ENCODE results near the gene OR1L1. TPM values are rescaled to one million over a fixed set of nuclear protein-coding genes. Genes with fewer than 3 reads are reported as not detected.

The OR1L1 gene
- total and polyA plus RNA-seq, 12 donors = not detected

DNA sequence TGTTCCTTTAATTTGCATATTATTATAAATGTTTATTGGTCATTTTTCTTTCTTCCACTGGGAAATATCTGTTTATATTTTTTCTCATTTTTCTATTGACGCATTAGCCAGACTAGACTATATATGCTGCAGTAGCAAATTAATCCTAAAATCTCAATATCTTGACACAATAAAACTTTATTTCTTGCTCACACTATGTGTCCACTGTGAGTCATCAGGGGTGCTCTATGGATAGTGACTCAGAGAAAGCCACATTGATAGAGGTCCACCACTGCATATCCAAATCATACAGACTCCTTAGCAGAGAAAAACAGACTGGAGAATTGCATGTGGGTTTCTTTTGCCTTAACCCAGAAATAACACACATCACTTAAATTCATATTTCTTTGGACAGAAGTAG is 34.2 kb downstream of the OR1L1 start:
- DNase-seq = no peak
- Histone ChIP-seq H3K36me3 (replicated peaks in 1 of 2) (no peaks in the 10 kb centered on the region), H3K4me1 (replicated peaks in 1 of 2) (no peaks in the 10 kb centered on the region), H3K27me3 (no peaks in the 10 kb centered on the region), H3K4me3 (no peak overlapping the region), H3K27ac (no peak overlapping the region), H3K9me3 (replicated peaks in 1 of 3) (peaks cover 0 to 12% (median 0%) of the 10 kb centered on the region in 3 donors)
- intact Hi-C loops (cut with DNase I) = no loop called here
- WGBS, 4 donors = 85 to 96% (median 90%) methylated on average over 1 of the region's 1 CpG
- TF ChIP-seq POLR2A (IDR thresholded peaks at IDR 0.05) (no peak), CTCF (IDR thresholded peaks at IDR 0.05) (no peak)

Other genes starting within 250 kb of the OR1L1 start
- gene OR1J1, start 183.8 kb upstream of the OR1L1 start, total RNA-seq = not detected
- gene OR1J1, start 183.8 kb upstream of the OR1L1 start, polyA plus RNA-seq = not detected
- gene OR1J2, start 150.9 kb upstream of the OR1L1 start, total RNA-seq = not detected
- gene OR1J2, start 150.9 kb upstream of the OR1L1 start, polyA plus RNA-seq = not detected
- gene OR1J4, start 142.6 kb upstream of the OR1L1 start, total RNA-seq = not detected
- not detected for gene OR1J4, start 142.6 kb upstream of the OR1L1 start, polyA plus RNA-seq
- not detected for gene OR1N1, start 134.4 kb upstream of the OR1L1 start, total RNA-seq
- not detected for gene OR1N1, start 134.4 kb upstream of the OR1L1 start, polyA plus RNA-seq
- gene OR1N2, start 108.6 kb upstream of the OR1L1 start, total RNA-seq = not detected
- gene OR1N2, start 108.6 kb upstream of the OR1L1 start, polyA plus RNA-seq = not detected
- gene OR1L8, start 78.3 kb upstream of the OR1L1 start, total RNA-seq = under 1 TPM in 3 of 9 donors, not detected in 6; 0.06 to 0.71 (median 0.29) TPM
- under 1 TPM in 2 of 3 donors, not detected in 1; 0.07 to 0.09 TPM for gene OR1L8, start 78.3 kb upstream of the OR1L1 start, polyA plus RNA-seq
- not detected for gene OR1Q1, start 47.0 kb upstream of the OR1L1 start, total RNA-seq
- not detected for gene OR1Q1, start 47.0 kb upstream of the OR1L1 start, polyA plus RNA-seq
- gene OR1B1, start 4.1 kb upstream of the OR1L1 start, total RNA-seq = not detected
- not detected for gene OR1B1, start 4.1 kb upstream of the OR1L1 start, polyA plus RNA-seq
- gene OR1L3, start 13.4 kb downstream of the OR1L1 start, total RNA-seq = not detected
- not detected for gene OR1L3, start 13.4 kb downstream of the OR1L1 start, polyA plus RNA-seq
- gene OR1L4, start 62.3 kb downstream of the OR1L1 start, total RNA-seq = not detected
- gene OR1L4, start 62.3 kb downstream of the OR1L1 start, polyA plus RNA-seq = not detected
- gene OR1L6, start 80.6 kb downstream of the OR1L1 start, total RNA-seq = not detected
- not detected for gene OR1L6, start 80.6 kb downstream of the OR1L1 start, polyA plus RNA-seq
- gene OR5C1, start 127.2 kb downstream of the OR1L1 start, total RNA-seq = not detected
- gene OR5C1, start 127.2 kb downstream of the OR1L1 start, polyA plus RNA-seq = not detected
- gene OR1K1, start 138.4 kb downstream of the OR1L1 start, total RNA-seq = not detected
- gene OR1K1, start 138.4 kb downstream of the OR1L1 start, polyA plus RNA-seq = not detected
- gene PDCL, start 166.9 kb downstream of the OR1L1 start, total RNA-seq = 10 to 100 TPM; 10.5 to 19.1 (median 15.7) TPM
- gene PDCL, start 166.9 kb downstream of the OR1L1 start, polyA plus RNA-seq = 10 to 100 TPM in 1 of 3 donors, 1 to 10 TPM in 2; 6.3 to 10.8 (median 6.4) TPM
- 10 to 100 TPM; 22.6 to 42.2 (median 33.0) TPM for gene RC3H2, start 243.6 kb downstream of the OR1L1 start, total RNA-seq
- 10 to 100 TPM in 1 of 3 donors, 1 to 10 TPM in 2; 8.0 to 16.3 (median 9.3) TPM for gene RC3H2, start 243.6 kb downstream of the OR1L1 start, polyA plus RNA-seq

Measured in adrenal gland (tissue), 12 donors.